Mesendoderm (in vitro differentiated cells): ENCODE measurements around the gene C19orf81.

Source experiments
- DNase-seq: peaks from one replicate; pipeline ENCODE4 v3.0.0; 2013
- H2AK5ac ChIP-seq: 2 replicates; pipeline ENCODE4 v1.6.1; 2013; ENCODE audit warnings: low read length, inconsistent platforms
- H2BK120ac ChIP-seq: 2 replicates; pipeline ENCODE4 v1.6.1; 2013; ENCODE audit warnings: low read depth, mild to moderate bottlenecking, low read length, moderate library complexity, mixed read lengths
- H2BK15ac ChIP-seq: replicated peaks from 2 replicates; pipeline ENCODE4 v1.6.1; 2013; ENCODE audit warnings: low read depth, mild to moderate bottlenecking, moderate library complexity
- H2BK5ac ChIP-seq: 2 replicates; pipeline ENCODE4 v1.6.1; 2013; ENCODE audit warnings: low read length, inconsistent platforms
- H3K18ac ChIP-seq: 2 replicates; pipeline ENCODE4 v1.6.1; 2013; ENCODE audit warnings: mild to moderate bottlenecking, low read length, mixed read lengths
- H3K23ac ChIP-seq: one replicate; pipeline ENCODE4 v1.6.1; 2013; ENCODE audit warnings: low read length
- H3K27ac ChIP-seq: 2 replicates; pipeline ENCODE4 v1.5.1; 2013; ENCODE audit warnings: low read depth, mild to moderate bottlenecking, inconsistent platforms, low read length, moderate library complexity
- H3K27me3 ChIP-seq: 2 replicates; pipeline ENCODE4 v1.6.1; 2013; ENCODE audit warnings: low read length, control low read depth, mild to moderate bottlenecking, inconsistent platforms; ENCODE audit not compliant: insufficient read depth, poor library complexity
- H3K36me3 ChIP-seq: 2 replicates; pipeline ENCODE4 v1.6.1; 2013; ENCODE audit warnings: low read length, inconsistent platforms; ENCODE audit not compliant: control insufficient read depth, insufficient read depth
- H3K4ac ChIP-seq: one replicate; pipeline ENCODE4 v1.6.1; 2013; ENCODE audit warnings: low read depth, mild to moderate bottlenecking, low read length, moderate library complexity
- H3K4me1 ChIP-seq: 2 replicates; pipeline ENCODE4 v1.6.1; 2013; ENCODE audit warnings: low read depth, low read length, inconsistent platforms; ENCODE audit not compliant: control insufficient read depth
- H3K4me2 ChIP-seq: 2 replicates; pipeline ENCODE4 v1.6.1; 2013; ENCODE audit warnings: low read length
- H3K4me3 ChIP-seq: 2 replicates; pipeline ENCODE4 v1.5.1; 2013; ENCODE audit warnings: mild to moderate bottlenecking, low read length
- H3K56ac ChIP-seq: one replicate; pipeline ENCODE4 v1.6.1; 2013; ENCODE audit warnings: low read length
- H3K79me1 ChIP-seq: 2 replicates; pipeline ENCODE4 v1.6.1; 2013; ENCODE audit warnings: low read length, inconsistent platforms
- H3K79me2 ChIP-seq: 2 replicates; pipeline ENCODE4 v1.6.1; 2013; ENCODE audit warnings: mild to moderate bottlenecking, low read length; ENCODE audit not compliant: control insufficient read depth, insufficient read depth
- H3K9ac ChIP-seq: 2 replicates; pipeline ENCODE4 v1.6.1; 2013; ENCODE audit warnings: low read length, inconsistent platforms
- H4K5ac ChIP-seq: one replicate; pipeline ENCODE4 v1.6.1; 2013; ENCODE audit warnings: low read length
- H4K8ac ChIP-seq: one replicate; pipeline ENCODE4 v1.6.1; 2013; ENCODE audit warnings: low read depth, mild to moderate bottlenecking, control low read depth, low read length, moderate library complexity
- WGBS: extraction: QIAGEN DNeasy Blood & Tissue Kit; methylation state at CpG from one replicate; pipeline ENCODE4 v1.1.7; 2013; ENCODE audit warnings: low lambda C conversion rate, missing lambda C conversion rate; ENCODE audit not compliant: insufficient coverage; ENCODE audit errors: extremely low coverage; 5-methylcytosine and 5-hydroxymethylcytosine counted together

Gene C19orf81

DNA sequence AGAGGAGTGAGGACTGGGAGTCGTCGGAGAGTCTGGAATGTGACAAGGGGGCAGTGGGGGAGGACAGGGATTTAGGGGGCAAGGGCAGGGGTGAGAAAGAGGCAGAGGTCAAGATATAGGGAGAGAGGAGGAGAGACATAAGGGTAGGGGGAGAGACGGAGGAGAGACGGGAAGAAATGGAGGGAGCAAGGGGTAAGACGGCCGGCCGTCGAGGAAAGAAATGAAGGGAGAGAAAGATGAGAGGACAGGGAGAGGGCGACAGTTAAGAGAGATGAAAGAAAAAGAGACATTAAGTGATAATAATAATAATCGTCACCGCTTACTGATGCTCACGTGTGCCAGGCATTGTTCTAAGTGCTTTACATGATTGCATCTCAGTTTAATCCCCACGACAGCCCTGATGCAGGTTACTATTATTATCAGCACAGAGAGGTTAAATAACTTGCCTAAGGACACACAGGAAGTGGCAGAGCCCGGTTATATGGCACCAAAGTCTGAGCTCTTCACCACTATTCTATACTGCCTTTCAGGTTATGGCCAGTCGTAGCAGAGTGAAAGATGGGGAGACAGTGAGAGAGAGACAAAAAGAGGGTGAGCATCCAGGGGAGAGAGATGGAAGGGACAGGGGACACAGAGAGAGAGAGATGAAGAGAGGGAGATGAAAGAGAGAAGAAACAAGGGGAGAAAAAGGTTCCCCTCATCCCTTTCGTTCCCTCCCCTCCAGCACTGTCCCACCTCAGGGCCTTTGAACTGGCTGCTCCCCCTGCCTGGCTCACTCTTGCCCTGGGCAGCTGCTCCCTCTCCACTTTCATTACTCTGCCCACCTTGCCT, 13.6 kb downstream of the C19orf81 start:
- Histone ChIP-seq H2BK120ac (no peak overlapping the region), H3K79me2 (no peaks in the 10 kb centered on the region), H3K4ac (no peak overlapping the region), H3K36me3 (no peaks in the 10 kb centered on the region), H4K8ac (no peak overlapping the region), H2BK5ac (no peak overlapping the region), H4K5ac (no peak overlapping the region), H3K4me3 (no peak overlapping the region), H3K4me2 (no peak overlapping the region), H3K4me1 (no peaks in the 10 kb centered on the region), H3K23ac (no peak overlapping the region), H3K18ac (no peak overlapping the region), H3K56ac (no peak overlapping the region), H3K27ac (no peak overlapping the region), H3K27me3 (peaks cover 17% of the 10 kb centered on the region), H2AK5ac (no peak overlapping the region), H3K9ac (no peak overlapping the region), H3K79me1 (no peaks in the 10 kb centered on the region), H2BK15ac (no peak overlapping the region)
- no peak for DNase-seq
- 97% methylated on average over 6 of the region's 16 CpGs for WGBS

DNA sequence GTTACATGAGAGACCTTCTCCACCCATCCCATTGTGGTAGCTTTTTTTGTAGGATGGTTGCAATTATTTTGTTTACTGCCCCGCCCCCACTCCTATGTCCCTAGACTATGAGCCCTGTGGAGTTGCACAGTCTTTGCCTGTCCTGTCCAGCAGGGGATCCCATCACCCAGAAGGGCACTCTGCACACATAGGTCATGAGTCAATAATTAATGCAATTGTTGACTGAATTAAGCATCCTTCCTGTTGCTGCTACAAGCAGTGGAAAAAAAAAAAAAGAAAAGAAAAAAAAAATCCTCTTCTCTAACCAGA, 14.2 kb downstream of the C19orf81 start:
- WGBS: no CpG with 5 or more reads among the region's 1 CpG
- H3K18ac ChIP-seq: no peak overlapping the region
- H3K56ac ChIP-seq: no peak overlapping the region
- no peak overlapping the region for H2BK15ac ChIP-seq
- no peak overlapping the region for H4K8ac ChIP-seq
- no peak overlapping the region for H4K5ac ChIP-seq
- H2AK5ac ChIP-seq: no peak overlapping the region
- no peak overlapping the region for H2BK5ac ChIP-seq
- no peaks in the 10 kb centered on the region for H3K79me1 ChIP-seq
- no peak overlapping the region for H2BK120ac ChIP-seq
- no peaks in the 10 kb centered on the region for H3K4me1 ChIP-seq
- H3K27ac ChIP-seq: no peak overlapping the region
- H3K23ac ChIP-seq: no peak overlapping the region
- H3K9ac ChIP-seq: no peak overlapping the region
- H3K4ac ChIP-seq: no peak overlapping the region
- no peak overlapping the region for H3K4me2 ChIP-seq
- no peaks in the 10 kb centered on the region for H3K36me3 ChIP-seq
- no peaks in the 10 kb centered on the region for H3K79me2 ChIP-seq
- no peak overlapping the region for H3K4me3 ChIP-seq
- peaks cover 21% of the 10 kb centered on the region for H3K27me3 ChIP-seq
- no peak for DNase-seq

GRCh38 chr19:50664204-50664603, 15.0 kb downstream of the C19orf81 start:
- H3K27me3 ChIP-seq: peaks cover 26% of the 10 kb centered on the region
- no peaks in the 10 kb centered on the region for H3K79me1 ChIP-seq
- no peak overlapping the region for H3K4me3 ChIP-seq
- no peak overlapping the region for H3K27ac ChIP-seq
- WGBS: no CpG with 5 or more reads among the region's 6 CpGs
- H3K9ac ChIP-seq: no peak overlapping the region
- no peak overlapping the region for H2BK5ac ChIP-seq
- no peak overlapping the region for H3K4me2 ChIP-seq
- H4K8ac ChIP-seq: no peak overlapping the region
- no peaks in the 10 kb centered on the region for H3K36me3 ChIP-seq
- H2BK15ac ChIP-seq: no peak overlapping the region
- H2AK5ac ChIP-seq: no peak overlapping the region
- no peak overlapping the region for H3K18ac ChIP-seq
- H3K4me1 ChIP-seq: no peaks in the 10 kb centered on the region
- H2BK120ac ChIP-seq: no peak overlapping the region
- DNase-seq: no peak
- no peak overlapping the region for H3K4ac ChIP-seq
- H3K56ac ChIP-seq: no peak overlapping the region
- H4K5ac ChIP-seq: no peak overlapping the region
- H3K79me2 ChIP-seq: no peaks in the 10 kb centered on the region
- no peak overlapping the region for H3K23ac ChIP-seq

- no CpG with 5 or more reads among the region's 47 CpGs for WGBS
- no peak overlapping the region for H2AK5ac ChIP-seq
- H3K4me1 ChIP-seq: no peaks in the 10 kb centered on the region
- no peak overlapping the region for H3K18ac ChIP-seq
- no peak overlapping the region for H3K23ac ChIP-seq
- H3K79me1 ChIP-seq: no peaks in the 10 kb centered on the region
- no peak overlapping the region for H3K56ac ChIP-seq
- no peak overlapping the region for H2BK120ac ChIP-seq
- no peaks in the 10 kb centered on the region for H3K36me3 ChIP-seq
- no peak overlapping the region for H2BK5ac ChIP-seq
- no peaks in the 10 kb centered on the region for H3K79me2 ChIP-seq
- H4K8ac ChIP-seq: no peak overlapping the region
- peaks cover 34% of the 10 kb centered on the region for H3K27me3 ChIP-seq
- no peak overlapping the region for H2BK15ac ChIP-seq
- H3K4me3 ChIP-seq: no peak overlapping the region
- DNase-seq: no peak
- H4K5ac ChIP-seq: no peak overlapping the region
- no peak overlapping the region for H3K27ac ChIP-seq
- no peak overlapping the region for H3K9ac ChIP-seq
- no peak overlapping the region for H3K4ac ChIP-seq
- no peak overlapping the region for H3K4me2 ChIP-seq
Measured at GRCh38 chr19:50666346-50667176, 17.3 kb downstream of the C19orf81 start.

- Histone ChIP-seq H3K18ac (no peak overlapping the region), H3K23ac (no peak overlapping the region), H3K27me3 (peaks cover 34% of the 10 kb centered on the region), H4K8ac (no peak overlapping the region), H2BK5ac (no peak overlapping the region), H3K79me1 (no peaks in the 10 kb centered on the region), H3K4me1 (no peaks in the 10 kb centered on the region), H2BK120ac (no peak overlapping the region), H3K36me3 (no peaks in the 10 kb centered on the region), H3K9ac (no peak overlapping the region), H3K79me2 (no peaks in the 10 kb centered on the region), H3K56ac (no peak overlapping the region), H2BK15ac (no peak overlapping the region), H2AK5ac (no peak overlapping the region), H3K27ac (no peak overlapping the region), H3K4me2 (no peak overlapping the region), H4K5ac (no peak overlapping the region), H3K4me3 (no peak overlapping the region), H3K4ac (no peak overlapping the region)
- DNase-seq: no peak
- no CpG with 5 or more reads among the region's 56 CpGs for WGBS
Measured at GRCh38 chr19:50667177-50667758, 18.0 kb downstream of the C19orf81 start.
